ENCODE measurements around the gene MCC. TPM values are rescaled to one million over a fixed set of nuclear protein-coding genes. Genes with fewer than 3 reads are reported as not detected.

MCC gene
- total RNA-seq, 1 experiment from 2014 or later: 7.6 TPM

DNA sequence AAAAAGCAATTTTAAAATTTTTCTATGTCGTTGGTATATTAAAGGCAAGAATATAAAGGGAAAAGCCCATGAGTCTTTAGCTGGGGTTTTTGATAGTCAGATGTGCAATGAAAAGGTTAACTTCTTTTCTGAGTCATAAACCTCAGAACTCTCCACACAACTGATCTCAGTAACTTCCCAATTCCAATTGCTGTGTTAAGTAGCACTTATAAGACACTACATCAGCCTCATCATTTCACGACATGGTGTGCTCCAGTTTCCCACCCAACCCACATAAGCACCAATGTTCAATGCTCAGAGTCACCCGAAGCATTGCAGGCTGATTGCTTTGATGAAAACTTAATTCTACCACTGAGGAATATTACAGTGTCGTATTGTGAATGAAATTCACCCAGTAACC, 209.3 kb downstream of the MCC start:
- no peak overlapping the region for H3K27ac Mint-ChIP-seq
- Histone ChIP-seq H2BK5ac (ENCODE audit: insufficient read length, low read length) (no peak overlapping the region), H3K56ac (ENCODE audit: insufficient read length, low read depth, low read length) (no peak overlapping the region), H3K23ac (ENCODE audit: insufficient read length, low read depth, low read length) (no peak overlapping the region), H2BK120ac (ENCODE audit: low read depth, low read length, poor library complexity, severe bottlenecking) (no peak overlapping the region), H3K4me2 (ENCODE audit: insufficient read depth, insufficient read length, low read length) (no peak overlapping the region), H3K27me3 (ENCODE audit: insufficient read depth, low read length) (no peaks in the 10 kb centered on the region), H3K79me1 (ENCODE audit: insufficient read depth, low read depth, low read length, poor library complexity, severe bottlenecking) (peaks cover 5% of the 10 kb centered on the region), H3K23me2 (ENCODE audit: insufficient read length, low read depth, low read length, poor library complexity, severe bottlenecking) (no peaks in the 10 kb centered on the region), H3K4me1 (ENCODE audit: insufficient read depth, low read length) (no peaks in the 10 kb centered on the region; the same call in 1 of the 2 replicates), H2BK15ac (ENCODE audit: low read depth, low read length) (no peak overlapping the region), H3K79me2 (ENCODE audit: insufficient read depth, low read length) (peaks cover 13% of the 10 kb centered on the region; the same call in 1 of the 2 replicates), H3K14ac (ENCODE audit: insufficient read depth, low read length) (no peak overlapping the region), H3K27ac (ENCODE audit: insufficient read length, low read depth, low read length) (no peak overlapping the region), H3K9ac (ENCODE audit: extremely low read depth, insufficient read length, low read length) (no peak overlapping the region), H4K20me1 (ENCODE audit: control insufficient read depth, insufficient read depth, insufficient read length) (no peaks in the 10 kb centered on the region), H4K91ac (ENCODE audit: insufficient read length, low read depth, low read length) (no peak overlapping the region), H3K18ac (ENCODE audit: insufficient read length, low read depth, low read length) (no peak overlapping the region), H4K5ac (ENCODE audit: insufficient read length, low read depth, low read length) (no peak overlapping the region), H2BK20ac (ENCODE audit: low read depth, low read length, poor library complexity, severe bottlenecking) (no peak overlapping the region), H4K8ac (replicated peaks; ENCODE audit: insufficient read length, low read depth, low read length) (no peak overlapping the region), H3K4ac (ENCODE audit: low read depth, low read length) (no peak overlapping the region), H2AK5ac (ENCODE audit: insufficient read length, low read length) (no peak overlapping the region), H2BK12ac (ENCODE audit: insufficient read length, low read depth, low read length) (no peak overlapping the region), H3K9me3 (ENCODE audit: control insufficient read depth, low read depth, low read length) (no peaks in the 10 kb centered on the region), H2AFZ (ENCODE audit: low read length) (no peak overlapping the region), H3T11ph (ENCODE audit: low read length) (no peak overlapping the region)
- no peaks in the 10 kb centered on the region for H3K27me3 Mint-ChIP-seq (ENCODE audit: low read depth)
- DNase-seq: no peak
- H3K36me3 Mint-ChIP-seq (ENCODE audit: insufficient read depth in 1 of 3, low read depth in 3 of 3): no peaks in the 10 kb centered on the region; a peak in 1 of 7 replicates
- no peaks in the 10 kb centered on the region; a peak in 1 of 5 replicates for H3K9me3 Mint-ChIP-seq
- WGBS (ENCODE audit: extremely low coverage, insufficient read length, low lambda C conversion rate): no CpG with 5 or more reads among the region's 4 CpGs
- TF ChIP-seq, protein P1, sequence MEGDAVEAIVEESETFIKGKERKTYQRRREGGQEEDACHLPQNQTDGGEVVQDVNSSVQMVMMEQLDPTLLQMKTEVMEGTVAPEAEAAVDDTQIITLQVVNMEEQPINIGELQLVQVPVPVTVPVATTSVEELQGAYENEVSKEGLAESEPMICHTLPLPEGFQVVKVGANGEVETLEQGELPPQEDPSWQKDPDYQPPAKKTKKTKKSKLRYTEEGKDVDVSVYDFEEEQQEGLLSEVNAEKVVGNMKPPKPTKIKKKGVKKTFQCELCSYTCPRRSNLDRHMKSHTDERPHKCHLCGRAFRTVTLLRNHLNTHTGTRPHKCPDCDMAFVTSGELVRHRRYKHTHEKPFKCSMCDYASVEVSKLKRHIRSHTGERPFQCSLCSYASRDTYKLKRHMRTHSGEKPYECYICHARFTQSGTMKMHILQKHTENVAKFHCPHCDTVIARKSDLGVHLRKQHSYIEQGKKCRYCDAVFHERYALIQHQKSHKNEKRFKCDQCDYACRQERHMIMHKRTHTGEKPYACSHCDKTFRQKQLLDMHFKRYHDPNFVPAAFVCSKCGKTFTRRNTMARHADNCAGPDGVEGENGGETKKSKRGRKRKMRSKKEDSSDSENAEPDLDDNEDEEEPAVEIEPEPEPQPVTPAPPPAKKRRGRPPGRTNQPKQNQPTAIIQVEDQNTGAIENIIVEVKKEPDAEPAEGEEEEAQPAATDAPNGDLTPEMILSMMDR (conservative IDR thresholded peaks at IDR 0.05): no peak
- H3K4me3 Mint-ChIP-seq: no peak overlapping the region
- H3K4me1 Mint-ChIP-seq: peaks cover 31 to 51% of the 10 kb centered on the region in 2 experiments

All from H9 (cell line).